Sigmoid colon (tissue), 7 donors: ENCODE data around the gene COX7A2L. TPM values are rescaled to one million over a fixed set of nuclear protein-coding genes. Genes with fewer than 3 reads are reported as not detected.

ENCODE experiments used
- DNase-seq: peaks from one replicate; pipeline ENCODE4 v3.0.0-alpha.2; 2019
- H3K27ac ChIP-seq, 4 donors: fragments of 200-600 bp; sonication (generic); one replicate each; pipeline ENCODE4 v1.5.1; 2016 to 2019; ENCODE audit warnings: mild to moderate bottlenecking in 1 of 4
- H3K27me3 ChIP-seq, 3 donors: fragments of 200-600 bp; sonication (generic); one replicate each; pipeline ENCODE4 v1.5.1; 2019; ENCODE audit warnings: mild to moderate bottlenecking in 1 of 3
- H3K36me3 ChIP-seq, 4 donors: fragments of 200-600 bp; sonication (generic); one replicate each; pipeline ENCODE4 v1.5.1; 2016 to 2019
- H3K4me1 ChIP-seq, 4 donors: fragments of 200-600 bp; sonication (generic); one replicate each; pipeline ENCODE4 v1.5.1; 2017 to 2019
- H3K4me3 ChIP-seq, 4 donors: fragments of 200-600 bp; sonication (generic); one replicate each; pipeline ENCODE4 v1.5.1; 2017 to 2019; ENCODE audit warnings: mild to moderate bottlenecking in 2 of 4, moderate library complexity in 1 of 4
- H3K9me3 ChIP-seq, 4 donors: fragments of 200-600 bp in 3 of 4; sonication (generic) in 3 of 4; one replicate each; pipeline versions ENCODE4 v1.5.1 to v1.6.1; 2013 to 2019
- EP300 ChIP-seq, 4 donors: sonication (generic); formaldehyde crosslinking; IDR thresholded peaks; one replicate each; pipeline ENCODE4 v1.6.1; 2017; ENCODE audit warnings: antibody characterized with exemption in 4 of 4
- POLR2A ChIP-seq, 2 donors: fragments of 450-650 bp; IDR thresholded peaks; one replicate each; pipeline ENCODE4 v1.6.1; 2016; ENCODE audit warnings: antibody characterized with exemption in 2 of 2, mild to moderate bottlenecking in 2 of 2, moderate library complexity in 2 of 2
- POLR2AphosphoS5 ChIP-seq, 4 donors: sonication (generic); formaldehyde crosslinking; IDR thresholded peaks; one replicate each; pipeline ENCODE4 v1.6.1; 2017; ENCODE audit warnings: antibody characterized with exemption in 4 of 4
- WGBS, 2 donors: extraction: QIAGEN DNeasy Blood & Tissue Kit; methylation state at CpG; one replicate each; pipeline ENCODE4 v1.1.7; 2013; 5-methylcytosine and 5-hydroxymethylcytosine counted together
- intact Hi-C: fragments of 100-400 bp; cut with DNase I; formaldehyde crosslinking; loops from one replicate; pipeline ENCODE4 v1.15.1; 2023
- polyA plus RNA-seq, 3 donors: library from polyadenylated mRNA; stranded (reverse); fragments of 200-250 nt; gene quantifications; one replicate each; pipeline ENCODE4 v1.2.3, GENCODE V29; 2013
- total RNA-seq, 4 donors: library from RNA; depleted of rRNA; stranded (reverse); fragments of >200 nt; gene quantifications; one replicate each; pipeline ENCODE4 v1.1.0, GENCODE V29; 2016
- TF ChIP-seq, protein P1 (sequence below), 4 experiments: fragments of 450-650 bp in 3 of 4; fragments of 200-600 bp in 1 of 4; IDR thresholded peaks; one replicate each; pipeline ENCODE4 v1.5.1; 2016 to 2019; ENCODE audit warnings: antibody characterized with exemption in 4 of 4, mild to moderate bottlenecking in 3 of 4, moderate library complexity in 2 of 4
- donor health status: healthy with polysubstance abuse.
- donor health status: Bipolar disorder and iron deficiency.
- donor health status: healthy.

Gene COX7A2L
- total and polyA plus RNA-seq, 7 donors, result 149 to 270 (median 193) TPM

DNA sequence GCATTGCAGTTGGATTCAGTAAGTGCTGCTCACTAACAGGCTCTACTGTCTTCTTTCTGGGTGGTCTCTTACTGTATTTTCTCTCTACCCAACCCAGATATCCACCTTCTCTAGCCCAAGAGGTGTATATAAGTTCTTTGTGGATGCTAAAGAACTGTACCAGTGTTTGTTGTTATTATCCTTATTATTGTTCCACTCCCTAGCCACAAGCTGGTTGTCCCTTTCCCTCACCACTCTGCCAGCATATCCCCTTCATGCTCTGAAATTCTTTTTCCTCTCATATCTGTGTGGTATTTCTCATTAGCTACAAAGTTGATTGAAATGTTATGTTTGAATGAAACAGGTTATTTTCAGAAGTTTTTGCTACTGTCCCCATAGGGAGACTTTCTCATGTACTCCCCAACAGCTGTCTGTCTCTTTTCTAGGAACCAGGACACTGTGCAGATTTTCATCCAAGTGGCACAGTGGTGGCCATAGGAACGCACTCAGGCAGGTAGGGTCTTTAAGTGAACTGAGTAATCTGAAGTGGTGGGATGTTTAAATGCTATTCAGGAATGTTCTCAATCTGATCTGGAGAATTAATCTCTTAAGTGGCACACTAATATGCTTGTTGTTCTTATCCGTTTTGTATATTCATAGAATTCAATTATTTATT, 56.8 kb downstream of the COX7A2L start:
- Histone ChIP-seq H3K27me3 (no peaks in the 10 kb centered on the region), H3K9me3 (no peaks in the 10 kb centered on the region), H3K27ac (no peak overlapping the region), H3K4me1 (no peaks in the 10 kb centered on the region), H3K36me3 (peaks cover 0 to 37% (median 5%) of the 10 kb centered on the region in 4 donors), H3K4me3 (no peak overlapping the region)
- no peak for DNase-seq
- WGBS, 2 donors, result 91 to 97% methylated on average over 2 of the region's 2 CpGs
- TF ChIP-seq, protein P1, sequence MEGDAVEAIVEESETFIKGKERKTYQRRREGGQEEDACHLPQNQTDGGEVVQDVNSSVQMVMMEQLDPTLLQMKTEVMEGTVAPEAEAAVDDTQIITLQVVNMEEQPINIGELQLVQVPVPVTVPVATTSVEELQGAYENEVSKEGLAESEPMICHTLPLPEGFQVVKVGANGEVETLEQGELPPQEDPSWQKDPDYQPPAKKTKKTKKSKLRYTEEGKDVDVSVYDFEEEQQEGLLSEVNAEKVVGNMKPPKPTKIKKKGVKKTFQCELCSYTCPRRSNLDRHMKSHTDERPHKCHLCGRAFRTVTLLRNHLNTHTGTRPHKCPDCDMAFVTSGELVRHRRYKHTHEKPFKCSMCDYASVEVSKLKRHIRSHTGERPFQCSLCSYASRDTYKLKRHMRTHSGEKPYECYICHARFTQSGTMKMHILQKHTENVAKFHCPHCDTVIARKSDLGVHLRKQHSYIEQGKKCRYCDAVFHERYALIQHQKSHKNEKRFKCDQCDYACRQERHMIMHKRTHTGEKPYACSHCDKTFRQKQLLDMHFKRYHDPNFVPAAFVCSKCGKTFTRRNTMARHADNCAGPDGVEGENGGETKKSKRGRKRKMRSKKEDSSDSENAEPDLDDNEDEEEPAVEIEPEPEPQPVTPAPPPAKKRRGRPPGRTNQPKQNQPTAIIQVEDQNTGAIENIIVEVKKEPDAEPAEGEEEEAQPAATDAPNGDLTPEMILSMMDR (IDR thresholded peaks at IDR 0.05), result no peak
- TF ChIP-seq POLR2AphosphoS5 (IDR thresholded peaks at IDR 0.05), result no peak
- no peak for TF ChIP-seq EP300 (IDR thresholded peaks at IDR 0.05)
- no peak for TF ChIP-seq POLR2A (IDR thresholded peaks at IDR 0.05)
- intact Hi-C loops, result no loop called here

DNA sequence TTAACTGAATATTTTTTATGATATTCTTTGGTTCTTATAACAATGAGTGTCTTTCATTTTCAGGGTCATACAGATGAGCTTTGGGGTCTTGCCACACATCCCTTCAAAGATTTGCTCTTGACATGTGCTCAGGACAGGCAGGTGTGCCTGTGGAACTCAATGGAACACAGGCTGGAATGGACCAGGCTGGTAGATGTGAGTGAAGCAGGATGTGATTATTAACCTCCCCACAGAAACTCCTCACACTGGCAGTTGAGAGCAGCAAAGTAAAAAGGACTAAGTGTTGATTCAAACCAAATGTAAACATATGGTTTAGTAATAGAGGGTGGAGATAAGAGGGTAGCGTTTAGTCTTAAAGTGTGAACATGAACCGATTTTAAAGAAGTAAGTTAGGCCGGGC, 57.8 kb downstream of the COX7A2L start:
- intact Hi-C loops, result no loop called here
- H3K9me3 ChIP-seq, result no peaks in the 10 kb centered on the region
- TF ChIP-seq, protein P1 (IDR thresholded peaks at IDR 0.05), result no peak
- TF ChIP-seq POLR2A (IDR thresholded peaks at IDR 0.05) (no peak), POLR2AphosphoS5 (IDR thresholded peaks at IDR 0.05) (no peak), EP300 (IDR thresholded peaks at IDR 0.05) (no peak)
- peaks cover 0 to 37% (median 5%) of the 10 kb centered on the region in 4 donors for H3K36me3 ChIP-seq
- H3K27me3 ChIP-seq, result no peaks in the 10 kb centered on the region
- no peak for DNase-seq
- no peak overlapping the region for H3K4me3 ChIP-seq
- H3K4me1 ChIP-seq, result peaks cover 0 to 2% (median 0%) of the 10 kb centered on the region in 4 donors
- no peak overlapping the region for H3K27ac ChIP-seq
- 79 to 90% methylated on average over 3 of the region's 3 CpGs for WGBS, 2 donors

DNA sequence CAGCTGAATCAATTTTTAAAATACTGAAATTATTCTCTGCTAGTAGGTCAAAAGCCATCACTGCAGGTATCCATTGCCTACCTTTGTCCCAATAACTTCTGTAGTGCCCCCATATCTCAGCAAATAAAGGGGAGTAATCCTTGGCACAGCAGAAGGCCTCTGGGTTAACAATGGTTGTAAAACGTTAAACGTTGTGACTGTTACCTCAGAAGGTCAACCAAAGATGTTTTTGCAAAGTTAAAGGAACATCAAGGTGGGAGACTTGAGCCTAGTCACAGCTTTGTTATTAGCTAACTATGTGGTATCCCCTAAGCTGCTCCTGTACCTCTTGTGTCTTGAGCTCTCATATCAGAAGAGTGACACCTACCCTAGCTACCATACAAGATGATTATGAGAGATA, 60.5 kb downstream of the COX7A2L start:
- Histone ChIP-seq H3K4me3 (no peak overlapping the region), H3K27me3 (no peaks in the 10 kb centered on the region), H3K4me1 (peaks cover 0 to 5% (median 0%) of the 10 kb centered on the region in 4 donors), H3K27ac (no peak overlapping the region), H3K36me3 (peaks cover 0 to 39% (median 5%) of the 10 kb centered on the region in 4 donors), H3K9me3 (no peaks in the 10 kb centered on the region)
- TF ChIP-seq POLR2AphosphoS5 (IDR thresholded peaks at IDR 0.05), result no peak
- TF ChIP-seq POLR2A (IDR thresholded peaks at IDR 0.05), result no peak
- TF ChIP-seq, protein P1 (IDR thresholded peaks at IDR 0.05), result no peak
- no peak for TF ChIP-seq EP300 (IDR thresholded peaks at IDR 0.05)
- intact Hi-C loops, result no loop called here
- no peak for DNase-seq
- 26 to 72% methylated on average over 2 of the region's 2 CpGs for WGBS, 2 donors

Other genes starting within 250 kb of the COX7A2L start
- 10 to 100 TPM; 16.1 to 23.8 (median 20.6) TPM for gene EML4, start 191.9 kb downstream of the COX7A2L start, total RNA-seq
- 10 to 100 TPM; 16.2 to 27.8 (median 17.6) TPM for gene EML4, start 191.9 kb downstream of the COX7A2L start, polyA plus RNA-seq
- 1 to 10 TPM in 1 of 4 donors, under 1 TPM in 3; 0.55 to 1.8 (median 0.89) TPM for gene KCNG3, start 132.8 kb upstream of the COX7A2L start, total RNA-seq
- under 1 TPM in 2 of 3 donors, not detected in 1; 0.23 to 0.63 TPM for gene KCNG3, start 132.8 kb upstream of the COX7A2L start, polyA plus RNA-seq
- gene MTA3, start 207.4 kb upstream of the COX7A2L start, total RNA-seq, result 10 to 100 TPM; 33.9 to 53.2 (median 38.9) TPM
- gene MTA3, start 207.4 kb upstream of the COX7A2L start, polyA plus RNA-seq, result 10 to 100 TPM; 24.5 to 29.8 (median 27.0) TPM